HEK293 (cell line): ENCODE results near the gene SFSWAP.

Experiments used
- CTCF ChIA-PET: fragments of 350-600 bp; formaldehyde crosslinking; extraction: SDS; loops from one replicate; lab custom pipeline; 2021; ENCODE audit warnings: antibody characterized with exemption; lab: Yijun Ruan, JAX
- POLR2A ChIA-PET: fragments of 300-600 bp; formaldehyde crosslinking; extraction: SDS; loops from one replicate; lab custom pipeline; 2020; ENCODE audit warnings: antibody characterized with exemption, inconsistent platforms; lab: Yijun Ruan, JAX
- H3K27ac ChIP-seq: fragments of 200-500 bp; sonication (Bioruptor generic); 2 replicates; pipeline ENCODE4 v1.5.1; 2014; ENCODE audit warnings: low read depth, low read length, control low read depth, inconsistent platforms; ENCODE audit errors: extremely low read depth
- H3K36me3 ChIP-seq, 2 experiments: fragments of 200-500 bp in 1 of 2; sonication (Bioruptor generic) in 1 of 2; 1 replicate in 1 of 2; 2 replicates in 1 of 2; pipeline ENCODE4 v1.5.1; 2014 to 2017; ENCODE audit warnings: inconsistent platforms in 2 of 2, low read length in 2 of 2; ENCODE audit not compliant: control insufficient read depth in 2 of 2, insufficient read depth in 1 of 2
- H3K4me1 ChIP-seq: fragments of 200-500 bp; sonication (Bioruptor generic); 2 replicates; pipeline ENCODE4 v1.5.1; 2014; ENCODE audit warnings: mild to moderate bottlenecking, low read length, inconsistent platforms; ENCODE audit not compliant: control insufficient read depth, insufficient read depth
- H3K4me3 ChIP-seq: 2 replicates; pipeline ENCODE4 v1.5.1; 2011; ENCODE audit warnings: low read depth, mild to moderate bottlenecking, control low read depth, low read length, moderate library complexity
- H3K9me3 ChIP-seq: fragments of 200-500 bp; sonication (Bioruptor generic); 2 replicates; pipeline ENCODE4 v1.5.1; 2014; ENCODE audit warnings: low read depth, low read length, inconsistent platforms; ENCODE audit not compliant: control insufficient read depth, insufficient read depth
- MEIS1 ChIP-seq: sonication (generic); formaldehyde crosslinking; IDR thresholded peaks from 2 replicates; pipeline ENCODE4 v1.8.1; 2022; ENCODE audit warnings: missing genetic modification reagents, mild to moderate bottlenecking, borderline replicate concordance
- PRDM10 ChIP-seq: fragments of 450-650 bp; formaldehyde crosslinking; IDR thresholded peaks from 2 replicates; pipeline ENCODE4 v1.5.1; 2016; ENCODE audit warnings: missing biosample characterization, missing genetic modification characterization
- SP7 ChIP-seq: fragments of 450-650 bp; formaldehyde crosslinking; IDR thresholded peaks from 2 replicates; pipeline ENCODE4 v1.5.1; 2016; ENCODE audit warnings: missing biosample characterization, missing genetic modification characterization
- ZBTB1 ChIP-seq: fragments of 450-650 bp; formaldehyde crosslinking; IDR thresholded peaks from 2 replicates; pipeline ENCODE4 v1.5.1; 2016; ENCODE audit warnings: missing biosample characterization, missing genetic modification characterization
- ZBTB26 ChIP-seq: fragments of 450-650 bp; formaldehyde crosslinking; optimal IDR thresholded peaks from 2 replicates; pipeline ENCODE3; 2016; ENCODE audit warnings: missing biosample characterization, mild to moderate bottlenecking, missing genetic modification characterization
- ZBTB48 ChIP-seq: fragments of 450-650 bp; formaldehyde crosslinking; IDR thresholded peaks from 2 replicates; pipeline ENCODE4 v1.5.1; 2016; ENCODE audit warnings: missing biosample characterization, missing genetic modification characterization
- ZBTB6 ChIP-seq: fragments of 450-650 bp; formaldehyde crosslinking; IDR thresholded peaks from 2 replicates; pipeline ENCODE4 v1.5.1; 2017; ENCODE audit warnings: missing biosample characterization, missing genetic modification characterization
- ZNF114 ChIP-seq: fragments of 450-650 bp; formaldehyde crosslinking; IDR thresholded peaks from 2 replicates; pipeline ENCODE4 v1.5.0; 2017; ENCODE audit warnings: missing biosample characterization, missing genetic modification characterization
- ZNF133 ChIP-seq: fragments of 450-650 bp; formaldehyde crosslinking; IDR thresholded peaks from 2 replicates; pipeline ENCODE4 v1.5.1; 2016; ENCODE audit warnings: missing biosample characterization, missing genetic modification characterization
- ZNF138 ChIP-seq: fragments of 450-650 bp; formaldehyde crosslinking; IDR thresholded peaks from 2 replicates; pipeline ENCODE4 v1.5.1; 2016; ENCODE audit warnings: missing biosample characterization, missing genetic modification characterization, borderline replicate concordance
- ZNF140 ChIP-seq: fragments of 450-650 bp; formaldehyde crosslinking; IDR thresholded peaks from 2 replicates; pipeline ENCODE4 v1.5.1; 2016; ENCODE audit warnings: missing biosample characterization, missing genetic modification characterization
- ZNF146 ChIP-seq: fragments of 450-650 bp; formaldehyde crosslinking; IDR thresholded peaks from 2 replicates; pipeline ENCODE4 v1.5.1; 2016; ENCODE audit warnings: missing biosample characterization, missing genetic modification characterization
- ZNF148 ChIP-seq: fragments of 450-650 bp; formaldehyde crosslinking; IDR thresholded peaks from 2 replicates; pipeline ENCODE4 v1.5.0; 2017; ENCODE audit warnings: missing biosample characterization, missing genetic modification characterization, borderline replicate concordance
- ZNF274 ChIP-seq, 2 experiments: fragments of 200-500 bp in 1 of 2; fragments of 450-650 bp in 1 of 2; sonication (Bioruptor generic) in 1 of 2; formaldehyde crosslinking in 1 of 2; IDR thresholded peaks; 2 replicates each; pipeline versions ENCODE4 v1.5.1 to v1.6.1; 2014 to 2016; ENCODE audit warnings: borderline replicate concordance in 1 of 2, inconsistent platforms in 1 of 2, low read length in 1 of 2, missing biosample characterization in 1 of 2, missing genetic modification characterization in 1 of 2
- ZNF280D ChIP-seq: fragments of 450-650 bp; formaldehyde crosslinking; IDR thresholded peaks from 2 replicates; pipeline ENCODE4 v1.5.1; 2016; ENCODE audit warnings: missing biosample characterization, missing genetic modification characterization
- ZNF341 ChIP-seq: fragments of 450-650 bp; formaldehyde crosslinking; IDR thresholded peaks from 2 replicates; pipeline ENCODE4; 2016; ENCODE audit warnings: low read depth, missing biosample characterization, missing genetic modification characterization
- ZNF354C ChIP-seq: fragments of 450-650 bp; formaldehyde crosslinking; IDR thresholded peaks from 2 replicates; pipeline ENCODE4 v1.5.1; 2016; ENCODE audit warnings: missing biosample characterization, missing genetic modification characterization, low read depth, borderline replicate concordance
- ZNF518A ChIP-seq: fragments of 450-650 bp; formaldehyde crosslinking; conservative IDR thresholded peaks from 2 replicates; pipeline ENCODE4 v1.5.1; 2016; ENCODE audit warnings: low read depth, missing biosample characterization, missing genetic modification characterization
- ZNF596 ChIP-seq: fragments of 450-650 bp; IDR thresholded peaks from 2 replicates; pipeline ENCODE4 v1.5.0; 2018; ENCODE audit warnings: missing biosample characterization, mild to moderate bottlenecking, missing genetic modification characterization, moderate library complexity

SFSWAP gene

GRCh38 chr12:131840643-131841416 is 129.9 kb downstream of the SFSWAP start:
- Histone ChIP-seq H3K36me3 (peaks cover 0 to 3% of the 10 kb centered on the region in 2 experiments; a peak in 1 of 3 replicates), H3K27ac (no peak overlapping the region), H3K9me3 (no peaks in the 10 kb centered on the region), H3K4me1 (no peaks in the 10 kb centered on the region), H3K4me3 (no peak overlapping the region)
- ChIA-PET POLR2A (no interaction called here), CTCF (no interaction called here)
- TF ChIP-seq ZNF596 (tag by site-specific recombination), result no peak
- no peak for TF ChIP-seq ZNF274 (IDR thresholded peaks at IDR 0.05; ENCODE audit: low read length)
- TF ChIP-seq ZNF274 (tag by site-specific recombination; IDR thresholded peaks at IDR 0.05; ENCODE audit: borderline replicate concordance), result no peak
- TF ChIP-seq ZBTB26 (tag by site-specific recombination), result no peak
- no peak for TF ChIP-seq ZNF148 (tag by site-specific recombination)
- no peak for TF ChIP-seq ZNF138 (tag by site-specific recombination)
- no peak for TF ChIP-seq ZNF140
- TF ChIP-seq ZNF518A (tag by site-specific recombination), result no peak
- TF ChIP-seq SP7 (tag by site-specific recombination), result no peak
- no peak for TF ChIP-seq ZBTB1 (tag by site-specific recombination)
- TF ChIP-seq MEIS1, result no peak
- TF ChIP-seq ZNF146, result no peak
- TF ChIP-seq ZBTB48 (tag by site-specific recombination), result no peak
- TF ChIP-seq ZNF341, result no peak
- TF ChIP-seq ZNF114 (tag by site-specific recombination), result no peak
- TF ChIP-seq ZNF354C (tag by site-specific recombination), result no peak
- TF ChIP-seq ZNF133 (tag by site-specific recombination), result no peak
- no peak for TF ChIP-seq PRDM10 (tag by site-specific recombination)
- no peak for TF ChIP-seq ZNF280D (tag by site-specific recombination)
- no peak for TF ChIP-seq ZBTB6
